Endothelial cell of umbilical vein (primary cell): ENCODE measurements around the gene TMEM121.

ENCODE experiments used
- EZH2 ChIP-seq: IDR thresholded peaks from 2 replicates; pipeline ENCODE4 v1.6.1; 2012; ENCODE audit warnings: borderline replicate concordance, low read depth, mild to moderate bottlenecking, moderate library complexity, low read length, inconsistent platforms; ENCODE audit not compliant: severe bottlenecking
- FOS ChIP-seq: IDR thresholded peaks from 2 replicates; pipeline ENCODE4 v1.6.1; 2011; ENCODE audit warnings: mild to moderate bottlenecking, low read length, moderate library complexity, borderline replicate concordance; ENCODE audit not compliant: insufficient read depth
- POLR2A ChIP-seq: IDR thresholded peaks from 2 replicates; pipeline ENCODE4 v1.6.1; 2012; ENCODE audit warnings: low read depth, mild to moderate bottlenecking, control low read depth, low read length
- POLR2AphosphoS5 ChIP-seq: IDR thresholded peaks from 2 replicates; pipeline ENCODE4 v1.6.1; 2012; ENCODE audit warnings: low read depth, mild to moderate bottlenecking, control low read depth, low read length, moderate library complexity; ENCODE audit not compliant: insufficient read depth
- TF ChIP-seq, protein P1 (sequence below), 2 donors: IDR thresholded peaks; 1 replicate in 1 of 2; 2 replicates in 1 of 2; pipeline ENCODE4 v1.5.1; 2011; ENCODE audit warnings: low read length in 2 of 2, mild to moderate bottlenecking in 2 of 2, moderate library complexity in 2 of 2, control low read depth in 1 of 2, inconsistent platforms in 1 of 2, low read depth in 1 of 2; ENCODE audit not compliant: insufficient read depth in 1 of 2; ENCODE audit errors: extremely low read depth in 1 of 2
- TF ChIP-seq, protein P2 (sequence below): IDR thresholded peaks from 2 replicates; pipeline ENCODE4 v1.6.1; 2011; ENCODE audit not compliant: insufficient read depth, insufficient read length

DNA sequence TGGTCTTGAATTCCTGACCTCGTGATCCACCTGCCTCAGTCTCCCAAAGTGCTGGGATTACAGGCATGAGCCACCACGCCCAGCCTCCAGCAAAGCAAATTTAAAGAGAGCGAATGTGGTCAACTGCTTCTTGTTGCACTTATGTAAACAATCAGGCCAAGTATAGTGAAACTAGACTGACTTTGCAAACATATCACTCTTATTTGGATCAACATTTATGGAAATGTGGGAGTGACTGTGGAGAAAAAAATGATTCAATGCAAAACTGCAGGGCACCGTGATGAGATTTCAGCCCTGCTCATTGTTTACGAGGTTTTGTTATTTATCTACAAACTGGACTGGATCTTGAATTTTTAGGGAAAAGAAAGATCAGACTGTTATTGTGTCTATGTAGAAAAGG is 28.1 kb downstream of the TMEM121 start:
- TF ChIP-seq, protein P1, sequence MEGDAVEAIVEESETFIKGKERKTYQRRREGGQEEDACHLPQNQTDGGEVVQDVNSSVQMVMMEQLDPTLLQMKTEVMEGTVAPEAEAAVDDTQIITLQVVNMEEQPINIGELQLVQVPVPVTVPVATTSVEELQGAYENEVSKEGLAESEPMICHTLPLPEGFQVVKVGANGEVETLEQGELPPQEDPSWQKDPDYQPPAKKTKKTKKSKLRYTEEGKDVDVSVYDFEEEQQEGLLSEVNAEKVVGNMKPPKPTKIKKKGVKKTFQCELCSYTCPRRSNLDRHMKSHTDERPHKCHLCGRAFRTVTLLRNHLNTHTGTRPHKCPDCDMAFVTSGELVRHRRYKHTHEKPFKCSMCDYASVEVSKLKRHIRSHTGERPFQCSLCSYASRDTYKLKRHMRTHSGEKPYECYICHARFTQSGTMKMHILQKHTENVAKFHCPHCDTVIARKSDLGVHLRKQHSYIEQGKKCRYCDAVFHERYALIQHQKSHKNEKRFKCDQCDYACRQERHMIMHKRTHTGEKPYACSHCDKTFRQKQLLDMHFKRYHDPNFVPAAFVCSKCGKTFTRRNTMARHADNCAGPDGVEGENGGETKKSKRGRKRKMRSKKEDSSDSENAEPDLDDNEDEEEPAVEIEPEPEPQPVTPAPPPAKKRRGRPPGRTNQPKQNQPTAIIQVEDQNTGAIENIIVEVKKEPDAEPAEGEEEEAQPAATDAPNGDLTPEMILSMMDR (IDR thresholded peaks at IDR 0.05; ENCODE audit: extremely low read depth in 1 of 2, insufficient read depth in 1 of 2, low read depth in 1 of 2, low read length in 2 of 2), result no peak
- TF ChIP-seq FOS, result no peak
- no peak for TF ChIP-seq POLR2A
- TF ChIP-seq, protein P2, sequence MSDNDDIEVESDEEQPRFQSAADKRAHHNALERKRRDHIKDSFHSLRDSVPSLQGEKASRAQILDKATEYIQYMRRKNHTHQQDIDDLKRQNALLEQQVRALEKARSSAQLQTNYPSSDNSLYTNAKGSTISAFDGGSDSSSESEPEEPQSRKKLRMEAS, result no peak
- TF ChIP-seq POLR2AphosphoS5, result no peak
- no peak for TF ChIP-seq EZH2
